ENCODE results near the gene TANGO2. TPM values are rescaled to one million over a fixed set of nuclear protein-coding genes. Genes with fewer than 3 reads are reported as not detected.
A peak's percentile ranks its signal among the peaks of the same experiment; 100 is the strongest.

Gene TANGO2
- total and polyA plus RNA-seq, 9 of the 15 experiments (the other 6 are each of a cell fraction or from before 2014, with no cell fraction given), result 15.5 to 94.9 (median 70.1) TPM

- TF ChIP-seq SAP30 (IDR thresholded peaks at IDR 0.05; ENCODE audit: borderline replicate concordance, insufficient read depth, low read depth, low read length, poor library complexity, severe bottlenecking), result no peak
- peak; percentile 5 for TF ChIP-seq SP2 (IDR thresholded peaks at IDR 0.05; ENCODE audit: extremely low read depth, low read depth, low read length, poor library complexity, severe bottlenecking)
- TF ChIP-seq ZNF76 (CRISPR knock-in tag; IDR thresholded peaks at IDR 0.05; ENCODE audit: borderline replicate concordance), result no peak
- TF ChIP-seq E2F1 (CRISPR knock-in tag; IDR thresholded peaks at IDR 0.05), result 0 out of 2 replicates have a peak, but pooled peaks have one; percentile 14
- no peak for TF ChIP-seq ATF7 (IDR thresholded peaks at IDR 0.05)
- TF ChIP-seq NFXL1 (CRISPR knock-in tag; IDR thresholded peaks at IDR 0.05), result no peak
- no peak for TF ChIP-seq ETV6 (IDR thresholded peaks at IDR 0.05; ENCODE audit: borderline replicate concordance in 1 of 2, low read depth in 2 of 2, low read length in 1 of 2)
- no peak for TF ChIP-seq ETV6 (CRISPR knock-in tag; IDR thresholded peaks at IDR 0.05; ENCODE audit: borderline replicate concordance)
- TF ChIP-seq ELK3 (CRISPR knock-in tag; IDR thresholded peaks at IDR 0.05), result no peak
- 0 out of 2 replicates have a peak, but pooled peaks have one; percentile 14 for TF ChIP-seq PATZ1 (CRISPR knock-in tag; IDR thresholded peaks at IDR 0.05; ENCODE audit: borderline replicate concordance)
- no peak for TF ChIP-seq PPARD (CRISPR knock-in tag; IDR thresholded peaks at IDR 0.05)
- TF ChIP-seq EZH2 (IDR thresholded peaks at IDR 0.05; ENCODE audit: borderline replicate concordance, low read depth, low read length), result no peak
- no peak for TF ChIP-seq PURB (CRISPR knock-in tag; IDR thresholded peaks at IDR 0.05; ENCODE audit: low read depth)
- TF ChIP-seq GTF2F1 (IDR thresholded peaks at IDR 0.05; ENCODE audit: low read depth, low read length), result 0 out of 2 replicates have a peak, but pooled peaks have one; percentile 17
- no peak for TF ChIP-seq ZNF23 (CRISPR knock-in tag; IDR thresholded peaks at IDR 0.05)
- no peak for TF ChIP-seq MYBL2 (IDR thresholded peaks at IDR 0.05; ENCODE audit: low read depth)
- TF ChIP-seq MYBL2 (CRISPR knock-in tag; IDR thresholded peaks at IDR 0.05; ENCODE audit: borderline replicate concordance), result no peak
- no peak for TF ChIP-seq CHD2 (IDR thresholded peaks at IDR 0.05; ENCODE audit: low read depth, low read length)
- TF ChIP-seq ZNF143 (CRISPR knock-in tag; IDR thresholded peaks at IDR 0.05), result no peak
- TF ChIP-seq PHF21A (IDR thresholded peaks at IDR 0.05; ENCODE audit: borderline replicate concordance, low read depth), result no peak
- TF ChIP-seq ZBTB2 (IDR thresholded peaks at IDR 0.05), result no peak
- TF ChIP-seq BRCA1 (IDR thresholded peaks at IDR 0.05), result no peak
- TF ChIP-seq BRCA1 (CRISPR knock-in tag; IDR thresholded peaks at IDR 0.05), result no peak
- TF ChIP-seq NR3C1 (CRISPR knock-in tag; IDR thresholded peaks at IDR 0.05), result no peak
Measured at GRCh38 chr22:20089226-20089976, 68.5 kb downstream of the TANGO2 start (continued).

Data from K562 (cell line).